Measurements from ENCODE around the gene EXTL1. TPM values are rescaled to one million over a fixed set of nuclear protein-coding genes. Genes with fewer than 3 reads are reported as not detected.

EXTL1 gene
- total RNA-seq, 1 donor from 2014 or later, result 26.4 TPM

DNA sequence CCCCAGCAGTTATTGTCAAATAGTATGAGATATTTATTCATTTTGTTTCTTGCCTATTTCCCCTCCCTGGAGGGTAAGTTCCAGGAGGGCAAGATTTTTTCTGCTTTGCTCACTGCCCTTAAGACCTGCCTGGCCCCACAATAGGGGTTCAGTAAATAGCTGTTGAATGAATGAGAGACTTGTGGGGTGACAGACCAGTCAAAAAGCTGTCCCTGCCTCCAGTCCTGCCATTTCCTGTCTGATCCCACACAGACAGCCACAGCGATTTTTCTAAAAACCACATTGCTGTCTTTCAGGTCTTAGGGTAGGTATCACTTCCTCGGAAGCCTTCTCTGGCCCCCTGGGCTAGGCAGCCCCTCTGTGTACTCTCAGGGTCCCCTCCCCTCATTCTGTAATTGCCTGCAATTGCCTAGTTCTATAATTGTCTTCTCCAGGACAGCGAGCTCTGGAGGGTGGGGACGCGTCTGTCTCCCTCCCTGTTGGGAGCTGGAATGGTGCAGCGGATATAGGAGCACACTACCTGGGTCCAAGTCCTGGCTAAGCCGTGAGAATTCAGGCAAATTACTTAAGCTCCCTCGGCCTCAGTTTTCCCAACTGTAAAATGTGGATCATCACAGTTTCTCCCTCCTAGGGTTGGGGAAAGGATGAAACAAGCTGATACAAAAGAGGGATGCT, 1.8 kb upstream of the EXTL1 start:
- FAIRE-seq (peak; percentile 55), DNase-seq (ENCODE audit: low read depth) (peak; percentile 71)
- no peaks in the 10 kb centered on the region for H3K9me3 ChIP-seq (ENCODE audit: insufficient read depth, low read depth, low read length)
- H4K20me1 ChIP-seq (ENCODE audit: insufficient read depth, low read length), result no peaks in the 10 kb centered on the region
- no peaks in the 10 kb centered on the region for H3K36me3 ChIP-seq (ENCODE audit: insufficient read depth, low read length)
- Mint-ChIP-seq H3K36me3 (ENCODE audit: low read depth, unreplicated experiment) (no peaks in the 10 kb centered on the region), H3K27ac (ENCODE audit: unreplicated experiment) (peak overlapping the region; percentile 93), H3K9me3 (ENCODE audit: unreplicated experiment) (no peaks in the 10 kb centered on the region), H3K4me3 (ENCODE audit: unreplicated experiment) (peak overlapping the region; percentile 29), H3K4me1 (ENCODE audit: low read depth, unreplicated experiment) (peaks cover 53% of the 10 kb centered on the region), H3K27me3 (ENCODE audit: low read depth, unreplicated experiment) (no peaks in the 10 kb centered on the region)
- H3K27me3 ChIP-seq (ENCODE audit: insufficient read depth, low read length), result no peaks in the 10 kb centered on the region
- H3K4me3 ChIP-seq (ENCODE audit: insufficient read depth, low read depth, low read length), result peak overlapping the region; percentile 40
- H3K9ac ChIP-seq (ENCODE audit: low read length), result peak overlapping the region; percentile 55
- H3K4me1 ChIP-seq (ENCODE audit: insufficient read depth, low read length), result peaks cover 81% of the 10 kb centered on the region
- H3K4me2 ChIP-seq (ENCODE audit: low read length), result peak overlapping the region; percentile 84
- peaks cover 23% of the 10 kb centered on the region for H3K79me2 ChIP-seq (ENCODE audit: insufficient read depth, low read length)
- peak overlapping the region; percentile 6 for H2AFZ ChIP-seq (ENCODE audit: low read depth, low read length)
- TF ChIP-seq EZH2 (IDR thresholded peaks at IDR 0.05; ENCODE audit: insufficient read depth, low read length), result no peak
- H3K27ac ChIP-seq (ENCODE audit: low read depth, low read length), result peak overlapping the region; percentile 82

- no peak for FAIRE-seq
- Histone ChIP-seq H3K27ac (ENCODE audit: low read depth, low read length) (peak overlapping the region; percentile 82), H2AFZ (ENCODE audit: low read depth, low read length) (peak overlapping the region; percentile 6), H3K4me2 (ENCODE audit: low read length) (peak overlapping the region; percentile 84), H3K9me3 (ENCODE audit: insufficient read depth, low read depth, low read length) (no peaks in the 10 kb centered on the region), H3K4me1 (ENCODE audit: insufficient read depth, low read length) (peaks cover 82% of the 10 kb centered on the region), H3K36me3 (ENCODE audit: insufficient read depth, low read length) (no peaks in the 10 kb centered on the region), H3K79me2 (ENCODE audit: insufficient read depth, low read length) (peaks cover 23% of the 10 kb centered on the region), H4K20me1 (ENCODE audit: insufficient read depth, low read length) (no peaks in the 10 kb centered on the region), H3K27me3 (ENCODE audit: insufficient read depth, low read length) (no peaks in the 10 kb centered on the region), H3K9ac (ENCODE audit: low read length) (peak overlapping the region; percentile 55), H3K4me3 (ENCODE audit: insufficient read depth, low read depth, low read length) (peak overlapping the region; percentile 58)
- Mint-ChIP-seq H3K27me3 (ENCODE audit: low read depth, unreplicated experiment) (no peaks in the 10 kb centered on the region), H3K4me1 (ENCODE audit: low read depth, unreplicated experiment) (peaks cover 54% of the 10 kb centered on the region), H3K36me3 (ENCODE audit: low read depth, unreplicated experiment) (no peaks in the 10 kb centered on the region), H3K9me3 (ENCODE audit: unreplicated experiment) (no peaks in the 10 kb centered on the region), H3K27ac (ENCODE audit: unreplicated experiment) (peak overlapping the region; percentile 93), H3K4me3 (ENCODE audit: unreplicated experiment) (peak overlapping the region; percentile 91)
- no peak for TF ChIP-seq EZH2 (IDR thresholded peaks at IDR 0.05; ENCODE audit: insufficient read depth, low read length)
- TF ChIP-seq CTCF (IDR thresholded peaks at IDR 0.05; ENCODE audit: insufficient read depth, low read depth, low read length), result no peak
- DNase-seq (ENCODE audit: low read depth), result peak; percentile 83
Observed at GRCh38 chr1:26020330-26020768, 1.2 kb upstream of the EXTL1 start.

DNA sequence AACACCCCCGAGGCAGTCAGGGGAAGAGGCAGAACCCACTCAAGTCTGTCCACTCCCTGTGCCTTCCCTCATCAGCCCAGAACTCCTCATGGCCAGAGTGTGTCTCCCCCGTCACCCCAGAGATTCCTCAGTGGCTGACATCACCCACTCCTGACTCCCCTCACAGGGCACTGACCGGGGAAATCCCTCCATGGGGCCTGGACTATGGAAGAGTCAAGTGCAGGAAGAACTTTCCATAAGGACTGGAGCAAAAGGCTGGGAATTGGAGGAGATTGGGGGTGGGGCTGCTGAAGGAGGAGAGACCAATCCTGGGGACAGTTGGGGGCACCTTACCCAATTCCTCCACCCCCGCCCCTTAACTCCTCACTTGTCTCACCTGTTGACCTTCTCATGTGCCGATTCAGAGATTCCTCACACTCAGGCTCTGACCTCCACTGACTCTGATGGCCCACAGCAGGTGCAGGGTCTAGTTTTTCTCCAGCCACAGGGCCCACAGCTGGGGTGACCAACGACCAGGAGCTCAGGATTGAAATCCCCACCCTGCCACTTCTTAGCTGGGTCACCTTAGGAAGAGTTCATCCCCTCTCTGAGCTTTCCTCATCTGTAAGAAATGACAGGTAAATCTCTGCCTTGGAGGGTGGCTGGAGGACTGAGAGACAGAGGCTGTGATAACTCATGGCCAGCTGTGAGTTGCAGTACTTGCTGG, 481 bp upstream of the EXTL1 start:
- no peaks in the 10 kb centered on the region for H3K9me3 ChIP-seq (ENCODE audit: insufficient read depth, low read depth, low read length)
- FAIRE-seq (no peak), DNase-seq (ENCODE audit: low read depth) (peak; percentile 34)
- H2AFZ ChIP-seq (ENCODE audit: low read depth, low read length), result peak overlapping the region; percentile 72
- H3K9me3 Mint-ChIP-seq (ENCODE audit: unreplicated experiment), result no peaks in the 10 kb centered on the region
- H3K27ac Mint-ChIP-seq (ENCODE audit: unreplicated experiment), result peak overlapping the region; percentile 93
- H3K27me3 ChIP-seq (ENCODE audit: insufficient read depth, low read length), result no peaks in the 10 kb centered on the region
- H3K79me2 ChIP-seq (ENCODE audit: insufficient read depth, low read length), result peaks cover 23% of the 10 kb centered on the region
- no peaks in the 10 kb centered on the region for H3K36me3 ChIP-seq (ENCODE audit: insufficient read depth, low read length)
- H4K20me1 ChIP-seq (ENCODE audit: insufficient read depth, low read length), result no peaks in the 10 kb centered on the region
- H3K4me3 ChIP-seq (ENCODE audit: insufficient read depth, low read depth, low read length), result peak overlapping the region; percentile 58
- no peaks in the 10 kb centered on the region for H3K27me3 Mint-ChIP-seq (ENCODE audit: low read depth, unreplicated experiment)
- H3K27ac ChIP-seq (ENCODE audit: low read depth, low read length), result peak overlapping the region; percentile 82
- peaks cover 82% of the 10 kb centered on the region for H3K4me1 ChIP-seq (ENCODE audit: insufficient read depth, low read length)
- H3K4me1 Mint-ChIP-seq (ENCODE audit: low read depth, unreplicated experiment), result peaks cover 57% of the 10 kb centered on the region
- H3K4me3 Mint-ChIP-seq (ENCODE audit: unreplicated experiment), result peak overlapping the region; percentile 91
- H3K4me2 ChIP-seq (ENCODE audit: low read length), result peak overlapping the region; percentile 84
- H3K9ac ChIP-seq (ENCODE audit: low read length), result peak overlapping the region; percentile 55
- no peaks in the 10 kb centered on the region for H3K36me3 Mint-ChIP-seq (ENCODE audit: low read depth, unreplicated experiment)
- no peak for TF ChIP-seq CTCF (IDR thresholded peaks at IDR 0.05; ENCODE audit: insufficient read depth, low read depth, low read length)
- TF ChIP-seq EZH2 (IDR thresholded peaks at IDR 0.05; ENCODE audit: insufficient read depth, low read length), result no peak
